ENCODE results near the gene TBCD.

DNA sequence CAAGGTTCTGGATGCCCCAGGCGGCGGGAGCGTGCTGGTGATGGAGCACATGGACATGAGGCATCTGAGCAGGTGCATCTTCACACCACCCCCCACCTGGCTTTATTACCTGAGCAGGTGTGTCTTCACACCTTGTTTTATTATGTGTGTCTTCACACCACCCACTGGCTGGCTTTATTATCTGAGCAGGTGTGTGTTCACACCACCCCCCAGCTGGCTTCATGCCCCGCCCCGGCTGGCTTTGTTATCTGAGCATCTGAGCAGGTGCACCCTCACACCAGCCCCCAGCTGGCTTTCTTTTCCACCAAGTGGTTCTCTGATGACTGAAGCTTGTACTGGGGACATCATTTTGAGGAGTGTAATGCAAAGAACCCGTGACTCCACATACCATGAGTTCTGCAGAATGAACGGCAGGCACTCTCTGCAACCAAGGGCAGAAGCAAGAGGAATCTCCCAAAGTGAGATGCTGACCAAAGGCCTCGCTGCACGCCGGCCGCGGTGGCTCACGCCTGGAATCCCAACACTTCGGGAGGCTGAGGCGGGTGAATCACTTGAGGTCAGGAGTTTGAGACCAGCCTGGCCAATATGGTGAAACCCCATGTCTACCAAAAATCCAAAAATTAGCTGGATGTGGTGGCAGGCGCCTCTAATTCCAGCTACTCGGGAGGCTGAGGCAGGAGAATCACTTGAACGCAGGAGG is 32.7 kb upstream of the TBCD start:
- TF ChIP-seq, protein P1, sequence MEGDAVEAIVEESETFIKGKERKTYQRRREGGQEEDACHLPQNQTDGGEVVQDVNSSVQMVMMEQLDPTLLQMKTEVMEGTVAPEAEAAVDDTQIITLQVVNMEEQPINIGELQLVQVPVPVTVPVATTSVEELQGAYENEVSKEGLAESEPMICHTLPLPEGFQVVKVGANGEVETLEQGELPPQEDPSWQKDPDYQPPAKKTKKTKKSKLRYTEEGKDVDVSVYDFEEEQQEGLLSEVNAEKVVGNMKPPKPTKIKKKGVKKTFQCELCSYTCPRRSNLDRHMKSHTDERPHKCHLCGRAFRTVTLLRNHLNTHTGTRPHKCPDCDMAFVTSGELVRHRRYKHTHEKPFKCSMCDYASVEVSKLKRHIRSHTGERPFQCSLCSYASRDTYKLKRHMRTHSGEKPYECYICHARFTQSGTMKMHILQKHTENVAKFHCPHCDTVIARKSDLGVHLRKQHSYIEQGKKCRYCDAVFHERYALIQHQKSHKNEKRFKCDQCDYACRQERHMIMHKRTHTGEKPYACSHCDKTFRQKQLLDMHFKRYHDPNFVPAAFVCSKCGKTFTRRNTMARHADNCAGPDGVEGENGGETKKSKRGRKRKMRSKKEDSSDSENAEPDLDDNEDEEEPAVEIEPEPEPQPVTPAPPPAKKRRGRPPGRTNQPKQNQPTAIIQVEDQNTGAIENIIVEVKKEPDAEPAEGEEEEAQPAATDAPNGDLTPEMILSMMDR (conservative IDR thresholded peaks at IDR 0.05 in 1 of 2, IDR thresholded peaks at IDR 0.05 in 1 of 2; ENCODE audit: extremely low read depth in 1 of 2, insufficient read depth in 1 of 2, low read depth in 1 of 2, low read length in 2 of 2): no peak
- TF ChIP-seq EZH2 (IDR thresholded peaks at IDR 0.05; ENCODE audit: borderline replicate concordance, low read length): no peak

All from mammary epithelial cell (primary cell).